IPS-20b (cell line): Measurements from ENCODE around the gene RTN3.
"Not testable (repeated sequence)": the region's sequence is repeated elsewhere in the genome, so short reads cannot be mapped to it uniquely, and the experiment has no call there.

Experiments used
- H3K27ac ChIP-seq: one replicate; pipeline ENCODE4 v1.5.1; 2013; ENCODE audit warnings: low read length
- H3K27me3 ChIP-seq: 2 replicates; pipeline ENCODE4 v1.6.1; 2013; ENCODE audit warnings: mild to moderate bottlenecking, low read length, inconsistent platforms; ENCODE audit not compliant: insufficient read depth
- H3K36me3 ChIP-seq: 2 replicates; pipeline ENCODE4 v1.6.1; 2013; ENCODE audit warnings: low read depth, mild to moderate bottlenecking, inconsistent platforms, low read length, moderate library complexity; ENCODE audit not compliant: insufficient read depth
- H3K4me1 ChIP-seq: 2 replicates; pipeline ENCODE4 v1.6.1; 2013; ENCODE audit warnings: mild to moderate bottlenecking, control low read depth, inconsistent platforms, low read length, moderate library complexity; ENCODE audit not compliant: insufficient read depth
- H3K4me3 ChIP-seq: 2 replicates; pipeline ENCODE4 v1.5.1; 2013; ENCODE audit warnings: mild to moderate bottlenecking, low read length, inconsistent platforms
- H3K9ac ChIP-seq: 2 replicates; pipeline ENCODE4 v1.6.1; 2013; ENCODE audit warnings: low read depth, mild to moderate bottlenecking, inconsistent platforms, low read length, moderate library complexity
- H3K9me3 ChIP-seq: 2 replicates; pipeline ENCODE4 v1.6.1; 2013; ENCODE audit warnings: mild to moderate bottlenecking, low read depth, low read length, inconsistent platforms; ENCODE audit not compliant: insufficient read depth

Gene RTN3

GRCh38 chr11:63685158-63685721 is 3.9 kb downstream of the RTN3 start:
- H3K4me1 ChIP-seq: peaks cover 32% of the 10 kb centered on the region
- not testable (repeated sequence) for H3K4me3 ChIP-seq, H3K9ac ChIP-seq, H3K27ac ChIP-seq, H3K36me3 ChIP-seq, H3K27me3 ChIP-seq, H3K9me3 ChIP-seq

- H3K27ac ChIP-seq: no peak overlapping the region
- H3K4me3 ChIP-seq: no peak overlapping the region
- H3K27me3 ChIP-seq: no peaks in the 10 kb centered on the region
- H3K36me3 ChIP-seq: 0 out of 2 replicates have a peak, but pooled peaks cover 4% of the 10 kb centered on the region
- H3K4me1 ChIP-seq: peaks cover 27% of the 10 kb centered on the region
- no peaks in the 10 kb centered on the region for H3K9me3 ChIP-seq
- H3K9ac ChIP-seq: no peak overlapping the region
Measured at GRCh38 chr11:63686926-63687325, 5.6 kb downstream of the RTN3 start.

- Histone ChIP-seq H3K27me3 (no peaks in the 10 kb centered on the region), H3K9ac (no peak overlapping the region), H3K4me3 (no peak overlapping the region), H3K27ac (no peak overlapping the region), H3K36me3 (0 out of 2 replicates have a peak, but pooled peaks cover 4% of the 10 kb centered on the region), H3K9me3 (no peaks in the 10 kb centered on the region), H3K4me1 (peaks cover 27% of the 10 kb centered on the region)
Measured at GRCh38 chr11:63687845-63688244, 6.5 kb downstream of the RTN3 start.

GRCh38 chr11:63694596-63694995 is 13.3 kb downstream of the RTN3 start:
- no peaks in the 10 kb centered on the region for H3K9me3 ChIP-seq
- H3K4me3 ChIP-seq: no peak overlapping the region
- H3K4me1 ChIP-seq: peaks cover 5% of the 10 kb centered on the region; the same call in 1 of the 2 replicates
- H3K36me3 ChIP-seq: no peaks in the 10 kb centered on the region; the same call in 1 of the 2 replicates
- no peak overlapping the region for H3K27ac ChIP-seq
- no peaks in the 10 kb centered on the region for H3K27me3 ChIP-seq
- H3K9ac ChIP-seq: no peak overlapping the region

GRCh38 chr11:63698976-63699733 is 17.9 kb downstream of the RTN3 start:
- Histone ChIP-seq H3K9ac (no peak overlapping the region), H3K27ac (no peak overlapping the region), H3K9me3 (no peaks in the 10 kb centered on the region), H3K4me3 (no peak overlapping the region), H3K36me3 (no peaks in the 10 kb centered on the region; the same call in 1 of the 2 replicates), H3K27me3 (no peaks in the 10 kb centered on the region), H3K4me1 (peaks cover 5% of the 10 kb centered on the region)

- Histone ChIP-seq H3K9ac (no peak overlapping the region), H3K27me3 (no peaks in the 10 kb centered on the region), H3K36me3 (no peaks in the 10 kb centered on the region; the same call in 1 of the 2 replicates), H3K4me1 (peaks cover 5% of the 10 kb centered on the region), H3K27ac (no peak overlapping the region), H3K9me3 (no peaks in the 10 kb centered on the region), H3K4me3 (no peak overlapping the region)
Measured at GRCh38 chr11:63699896-63700295, 18.6 kb downstream of the RTN3 start.

- H3K9me3 ChIP-seq: no peaks in the 10 kb centered on the region
- no peak overlapping the region for H3K27ac ChIP-seq
- H3K9ac ChIP-seq: no peak overlapping the region
- no peak overlapping the region for H3K4me3 ChIP-seq
- H3K27me3 ChIP-seq: no peaks in the 10 kb centered on the region
- no peaks in the 10 kb centered on the region for H3K36me3 ChIP-seq
- H3K4me1 ChIP-seq: no peaks in the 10 kb centered on the region
Measured at GRCh38 chr11:63705526-63705925, 24.2 kb downstream of the RTN3 start.

GRCh38 chr11:63708764-63709163 is 27.5 kb downstream of the RTN3 start:
- Histone ChIP-seq H3K9me3 (no peaks in the 10 kb centered on the region), H3K27me3 (no peaks in the 10 kb centered on the region), H3K36me3 (no peaks in the 10 kb centered on the region), H3K9ac (no peak overlapping the region), H3K27ac (no peak overlapping the region), H3K4me3 (no peak overlapping the region), H3K4me1 (no peaks in the 10 kb centered on the region)

- no peaks in the 10 kb centered on the region for H3K36me3 ChIP-seq
- H3K9me3 ChIP-seq: no peaks in the 10 kb centered on the region
- H3K4me3 ChIP-seq: no peak overlapping the region
- H3K27me3 ChIP-seq: no peaks in the 10 kb centered on the region
- no peaks in the 10 kb centered on the region for H3K4me1 ChIP-seq
- no peak overlapping the region for H3K9ac ChIP-seq
- H3K27ac ChIP-seq: no peak overlapping the region
Measured at GRCh38 chr11:63709336-63709884, 28.1 kb downstream of the RTN3 start.

- no peaks in the 10 kb centered on the region for H3K9me3 ChIP-seq
- no peak overlapping the region for H3K4me3 ChIP-seq
- H3K9ac ChIP-seq: no peak overlapping the region
- no peak overlapping the region for H3K27ac ChIP-seq
- no peaks in the 10 kb centered on the region for H3K4me1 ChIP-seq
- 0 out of 2 replicates have a peak, but pooled peaks cover 7% of the 10 kb centered on the region for H3K36me3 ChIP-seq
- no peaks in the 10 kb centered on the region for H3K27me3 ChIP-seq
Measured at GRCh38 chr11:63710476-63711217, 29.3 kb downstream of the RTN3 start.

- Histone ChIP-seq H3K27me3 (no peaks in the 10 kb centered on the region), H3K4me1 (no peaks in the 10 kb centered on the region; the same call in 1 of the 2 replicates), H3K9ac (no peak overlapping the region), H3K36me3 (0 out of 2 replicates have a peak, but pooled peaks cover 10% of the 10 kb centered on the region), H3K27ac (no peak overlapping the region), H3K9me3 (no peaks in the 10 kb centered on the region), H3K4me3 (no peak overlapping the region)
Measured at GRCh38 chr11:63711838-63712237, 30.5 kb downstream of the RTN3 start.
